GM12878 (cell line): ENCODE measurements around the gene TAB2. TPM values are rescaled to one million over a fixed set of nuclear protein-coding genes. Genes with fewer than 3 reads are reported as not detected.

ENCODE experiments used
- CBX3 ChIP-seq: fragments of 200-600 bp; sonication (generic); IDR thresholded peaks from 2 replicates; pipeline ENCODE4 v1.6.1; 2016; ENCODE audit warnings: low read depth, borderline replicate concordance
- CBX5 ChIP-seq: sonication (generic); IDR thresholded peaks from 2 replicates; pipeline ENCODE4 v1.6.1; 2016; ENCODE audit warnings: low read depth, moderate library complexity, mild to moderate bottlenecking, inconsistent platforms
- CTCF ChIP-seq, 3 experiments: IDR thresholded peaks in 2 of 3; conservative IDR thresholded peaks in 1 of 3; 2 replicates each; pipeline ENCODE4 v1.5.1; 2011; ENCODE audit warnings: low read depth in 3 of 3, low read length in 3 of 3, mild to moderate bottlenecking in 3 of 3, control low read depth in 2 of 3, moderate library complexity in 2 of 3, inconsistent platforms in 1 of 3, mixed read lengths in 1 of 3; ENCODE audit not compliant: control insufficient read depth in 2 of 3, insufficient read depth in 1 of 3; ENCODE audit errors: extremely low read depth in 1 of 3
- EGR1 ChIP-seq, 2 experiments: IDR thresholded peaks; 1 replicate in 1 of 2; 2 replicates in 1 of 2; pipeline ENCODE4 v1.6.1; 2011 to 2012; ENCODE audit warnings: low read depth in 2 of 2, low read length in 2 of 2, borderline replicate concordance in 1 of 2, mild to moderate bottlenecking in 1 of 2, moderate library complexity in 1 of 2
- GABPA ChIP-seq: IDR thresholded peaks from 2 replicates; pipeline ENCODE4 v1.6.1; 2014; ENCODE audit warnings: antibody characterized with exemption, low read depth, mild to moderate bottlenecking, inconsistent platforms
- HDGF ChIP-seq: fragments of 450-650 bp; IDR thresholded peaks from 2 replicates; pipeline ENCODE4 v1.6.1; 2016; ENCODE audit warnings: antibody characterized with exemption
- MEF2A ChIP-seq: IDR thresholded peaks from 2 replicates; pipeline ENCODE4 v1.6.1; 2011; ENCODE audit warnings: low read depth, mild to moderate bottlenecking, low read length, moderate library complexity; ENCODE audit not compliant: insufficient read depth
- POLR2A ChIP-seq: IDR thresholded peaks from 2 replicates; pipeline ENCODE4 v1.6.1; 2011; ENCODE audit warnings: low read depth, mild to moderate bottlenecking, low read length
- RFX5 ChIP-seq: IDR thresholded peaks from 2 replicates; pipeline ENCODE4 v1.6.1; 2011; ENCODE audit warnings: low read depth, low read length, improper control_type of control experiment
- SPI1 ChIP-seq: IDR thresholded peaks from 2 replicates; pipeline ENCODE4 v1.6.1; 2011; ENCODE audit warnings: low read depth, mild to moderate bottlenecking, low read length, moderate library complexity, borderline replicate concordance; ENCODE audit not compliant: insufficient read depth
- SUZ12 ChIP-seq: fragments of 200-600 bp; sonication (generic); IDR thresholded peaks from one replicate; pipeline ENCODE4 v1.6.1; 2018; ENCODE audit warnings: antibody characterized with exemption, mild to moderate bottlenecking; ENCODE audit not compliant: unreplicated experiment
- TARDBP ChIP-seq: IDR thresholded peaks from 2 replicates; pipeline ENCODE4 v1.6.1; 2016; ENCODE audit warnings: borderline replicate concordance
- ZBTB33 ChIP-seq: fragments of 450-650 bp; IDR thresholded peaks from 2 replicates; pipeline ENCODE4 v1.6.1; 2017; ENCODE audit warnings: mild to moderate bottlenecking
- ZNF207 ChIP-seq: fragments of 450-650 bp; IDR thresholded peaks from 2 replicates; pipeline ENCODE4 v1.6.1; 2014; ENCODE audit warnings: antibody characterized with exemption, mild to moderate bottlenecking, borderline replicate concordance
- ZNF384 ChIP-seq: IDR thresholded peaks from 2 replicates; pipeline ENCODE4 v1.6.1; 2012; ENCODE audit warnings: low read depth, mild to moderate bottlenecking, low read length, improper control_type of control experiment, borderline replicate concordance
- polyA plus RNA-seq, 11 experiments: library from polyadenylated mRNA; depleted of rRNA in 4 of 11; unstranded in 6 of 11; stranded (reverse) in 5 of 11; fragments of >200 nt; fragmentation: Nextera tagmentation in 4 of 11; fragmentation: Illumina TruSeq in 1 of 11; extraction: Ambion mirVana in 4 of 11; extraction: Trizol in 1 of 11; gene quantifications; 1 replicate in 1 of 11; 2 replicates in 10 of 11; pipeline versions ENCODE4 v1.2.1 to v1.2.3, GENCODE V29; 2011 to 2016; ENCODE audit warnings: inconsistent platforms in 2 of 11, missing spikeins in 2 of 11, low read depth in 1 of 11
- total RNA-seq, 4 experiments: library from RNA; depleted of rRNA in 3 of 4; stranded (reverse); fragments of >200 nt in 3 of 4; fragmentation: Illumina TruSeq in 1 of 4; extraction: Trizol in 1 of 4; gene quantifications; 2 replicates each; pipeline versions ENCODE4 v1.2.1 to v1.2.3, GENCODE V29; 2013 to 2021
- TF ChIP-seq, protein P1 (sequence below): fragments of 150-350 bp; IDR thresholded peaks from 2 replicates; pipeline ENCODE4 v1.6.1; 2016; ENCODE audit warnings: low read depth, low read length

The TAB2 gene
- total and polyA plus RNA-seq, 10 of the 15 experiments (the other 5 are each of a cell fraction or from before 2014, with no cell fraction given) = 8.9 to 66.3 (median 23.0) TPM

- TF ChIP-seq, protein P1, sequence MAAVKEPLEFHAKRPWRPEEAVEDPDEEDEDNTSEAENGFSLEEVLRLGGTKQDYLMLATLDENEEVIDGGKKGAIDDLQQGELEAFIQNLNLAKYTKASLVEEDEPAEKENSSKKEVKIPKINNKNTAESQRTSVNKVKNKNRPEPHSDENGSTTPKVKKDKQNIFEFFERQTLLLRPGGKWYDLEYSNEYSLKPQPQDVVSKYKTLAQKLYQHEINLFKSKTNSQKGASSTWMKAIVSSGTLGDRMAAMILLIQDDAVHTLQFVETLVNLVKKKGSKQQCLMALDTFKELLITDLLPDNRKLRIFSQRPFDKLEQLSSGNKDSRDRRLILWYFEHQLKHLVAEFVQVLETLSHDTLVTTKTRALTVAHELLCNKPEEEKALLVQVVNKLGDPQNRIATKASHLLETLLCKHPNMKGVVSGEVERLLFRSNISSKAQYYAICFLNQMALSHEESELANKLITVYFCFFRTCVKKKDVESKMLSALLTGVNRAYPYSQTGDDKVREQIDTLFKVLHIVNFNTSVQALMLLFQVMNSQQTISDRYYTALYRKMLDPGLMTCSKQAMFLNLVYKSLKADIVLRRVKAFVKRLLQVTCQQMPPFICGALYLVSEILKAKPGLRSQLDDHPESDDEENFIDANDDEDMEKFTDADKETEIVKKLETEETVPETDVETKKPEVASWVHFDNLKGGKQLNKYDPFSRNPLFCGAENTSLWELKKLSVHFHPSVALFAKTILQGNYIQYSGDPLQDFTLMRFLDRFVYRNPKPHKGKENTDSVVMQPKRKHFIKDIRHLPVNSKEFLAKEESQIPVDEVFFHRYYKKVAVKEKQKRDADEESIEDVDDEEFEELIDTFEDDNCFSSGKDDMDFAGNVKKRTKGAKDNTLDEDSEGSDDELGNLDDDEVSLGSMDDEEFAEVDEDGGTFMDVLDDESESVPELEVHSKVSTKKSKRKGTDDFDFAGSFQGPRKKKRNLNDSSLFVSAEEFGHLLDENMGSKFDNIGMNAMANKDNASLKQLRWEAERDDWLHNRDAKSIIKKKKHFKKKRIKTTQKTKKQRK = no peak
- TF ChIP-seq EGR1 (IDR thresholded peaks at IDR 0.05; ENCODE audit: borderline replicate concordance in 1 of 2, low read depth in 2 of 2, low read length in 2 of 2) (peak in 1 of 2 experiments; percentile 95; a peak in 2 of 3 replicates), ZNF207 (no peak), RFX5 (no peak), SUZ12 (no peak), CBX5 (no peak), HDGF (no peak), POLR2A (no peak), MEF2A (0 out of 2 replicates have a peak, but pooled peaks have one; percentile 34), ZBTB33 (no peak), ZNF384 (no peak), CTCF (IDR thresholded peaks at IDR 0.05 in 2 of 3, conservative IDR thresholded peaks at IDR 0.05 in 1 of 3; ENCODE audit: control insufficient read depth in 2 of 3, extremely low read depth in 1 of 3, insufficient read depth in 1 of 3, low read depth in 3 of 3, low read length in 3 of 3) (no peak), TARDBP (no peak), SPI1 (peak; percentile 47), GABPA (no peak), CBX3 (no peak)
These were observed 45.9 kb upstream of the TAB2 start (continued) for GRCh38 chr6:149271348-149272340.
